ENCODE data around the gene TAS2R30.
"Not testable (repeated sequence)": the region's sequence is repeated elsewhere in the genome, so short reads cannot be mapped to it uniquely, and the experiment has no call there.

TAS2R30 gene

DNA sequence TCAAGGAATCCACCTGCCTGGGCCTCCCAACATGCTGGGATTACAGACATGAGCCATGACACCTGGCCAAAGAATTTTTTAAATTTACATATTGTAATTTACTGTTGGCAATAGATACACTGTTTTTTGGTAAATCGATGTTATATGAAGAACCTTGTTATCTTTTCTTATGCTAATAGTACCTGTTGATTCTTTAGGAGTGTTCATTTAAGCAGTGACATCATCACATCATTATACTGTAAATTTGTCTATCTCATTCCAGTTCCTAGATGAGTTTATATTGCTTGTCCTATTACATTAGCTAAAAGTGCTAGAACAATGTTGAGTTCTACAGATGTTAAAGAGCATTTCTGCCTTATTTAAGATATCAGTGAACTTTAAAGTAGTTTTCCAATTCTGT lies 13.0 kb upstream of the TAS2R30 start:
- Mint-ChIP-seq H3K4me3 (no peak overlapping the region), H3K36me3 (peaks cover 51% of the 10 kb centered on the region), H3K4me1 (peaks cover 11% of the 10 kb centered on the region), H3K27me3 (no peaks in the 10 kb centered on the region), H3K27ac (no peak overlapping the region), H3K9me3 (peaks cover 15% of the 10 kb centered on the region)
- ATAC-seq = no peak

DNA sequence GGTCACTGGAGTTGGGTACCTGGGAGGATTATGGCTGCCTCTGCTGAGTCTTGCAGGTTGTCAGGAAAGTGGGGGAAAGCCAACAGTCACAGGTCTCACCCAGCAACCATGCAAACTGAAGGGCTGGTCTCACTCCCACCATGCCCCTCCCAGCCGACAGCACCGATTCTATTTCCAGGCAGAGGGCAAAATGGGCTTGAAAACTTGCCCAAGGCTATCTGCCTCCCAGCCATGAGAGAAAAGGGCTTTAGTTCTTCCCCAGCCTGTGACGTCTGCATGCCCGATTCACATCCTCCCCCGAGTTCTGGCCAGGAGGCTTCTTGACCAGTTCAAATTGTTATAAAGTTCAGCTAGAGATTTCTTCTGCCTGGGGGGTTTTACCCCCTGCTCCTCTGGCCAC lies 9.9 kb upstream of the TAS2R30 start:
- H3K4me1 Mint-ChIP-seq = peaks cover 20% of the 10 kb centered on the region
- H3K27ac Mint-ChIP-seq = no peak overlapping the region
- H3K9me3 Mint-ChIP-seq = peaks cover 15% of the 10 kb centered on the region
- no peak for ATAC-seq
- H3K4me3 Mint-ChIP-seq = no peak overlapping the region
- H3K27me3 Mint-ChIP-seq = no peaks in the 10 kb centered on the region
- H3K36me3 Mint-ChIP-seq = peaks cover 63% of the 10 kb centered on the region

DNA sequence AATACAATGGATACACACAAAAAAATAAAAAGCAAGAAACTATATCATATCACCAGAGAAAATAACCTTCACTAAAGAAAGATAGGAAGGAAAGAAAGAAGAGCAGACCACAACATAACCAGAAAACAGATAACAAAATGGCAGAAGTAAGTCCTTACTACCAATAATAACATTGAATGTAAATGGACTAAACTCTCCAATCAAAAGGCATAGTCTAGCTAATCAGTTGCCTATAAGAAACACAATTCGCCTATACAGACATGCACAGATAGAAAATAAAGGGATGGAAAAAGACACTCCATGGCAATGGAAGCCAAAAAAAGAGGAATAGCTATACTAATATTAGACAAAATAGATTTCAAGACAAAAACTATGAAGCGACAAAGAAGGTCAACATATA lies 8.9 kb upstream of the TAS2R30 start:
- ATAC-seq = no peak
- peaks cover 15% of the 10 kb centered on the region for H3K9me3 Mint-ChIP-seq
- H3K4me3 Mint-ChIP-seq = no peak overlapping the region
- no peaks in the 10 kb centered on the region for H3K27me3 Mint-ChIP-seq
- peaks cover 20% of the 10 kb centered on the region for H3K4me1 Mint-ChIP-seq
- H3K27ac Mint-ChIP-seq = no peak overlapping the region
- H3K36me3 Mint-ChIP-seq = peaks cover 62% of the 10 kb centered on the region

DNA sequence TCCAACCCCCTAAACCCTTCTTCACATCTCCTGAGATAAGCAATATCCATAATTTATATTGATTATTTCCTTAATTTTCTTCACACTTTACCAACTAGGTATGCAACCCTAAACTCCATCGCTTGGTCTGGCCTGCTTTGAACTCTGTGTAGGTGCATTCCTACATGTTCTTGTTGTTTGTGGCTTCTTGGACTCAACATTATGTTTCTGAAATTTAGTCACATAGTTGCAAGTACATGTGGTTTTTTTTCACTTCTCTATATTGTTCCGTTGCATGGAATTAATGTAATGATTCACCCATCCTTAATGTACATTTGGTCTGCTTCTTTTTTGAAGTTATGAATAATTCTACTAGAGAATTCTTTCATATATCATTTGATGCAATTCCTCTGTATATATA lies 1.6 kb upstream of the TAS2R30 start:
- no peak overlapping the region for H3K4me3 Mint-ChIP-seq
- H3K9me3 Mint-ChIP-seq = peaks cover 1% of the 10 kb centered on the region
- peaks cover 20% of the 10 kb centered on the region for H3K4me1 Mint-ChIP-seq
- peaks cover 49% of the 10 kb centered on the region for H3K36me3 Mint-ChIP-seq
- H3K27me3 Mint-ChIP-seq = no peaks in the 10 kb centered on the region
- H3K27ac Mint-ChIP-seq = no peak overlapping the region
- peak; percentile 56 for ATAC-seq

DNA sequence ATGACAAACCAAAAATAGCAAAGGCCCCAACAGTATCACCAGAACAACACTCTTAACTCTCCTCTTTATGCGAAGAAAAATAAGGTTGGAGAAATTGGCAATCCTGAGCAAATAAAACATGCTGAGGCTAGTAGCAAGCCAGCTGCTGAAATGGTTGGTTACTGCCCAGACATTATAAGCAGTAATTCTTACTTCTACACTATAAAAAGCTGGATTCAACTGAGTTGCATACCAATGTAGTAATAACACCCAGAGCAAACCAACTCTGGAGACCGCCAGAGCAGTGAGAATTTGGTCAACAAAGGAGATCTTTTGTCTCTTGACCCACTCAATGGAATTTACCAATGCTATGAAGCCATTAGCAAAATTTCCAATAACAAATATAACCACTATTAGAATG lies 628 bp downstream of the TAS2R30 start:
- Mint-ChIP-seq H3K4me1 (peaks cover 20% of the 10 kb centered on the region), H3K36me3 (peaks cover 44% of the 10 kb centered on the region), H3K4me3 (no peak overlapping the region)

DNA sequence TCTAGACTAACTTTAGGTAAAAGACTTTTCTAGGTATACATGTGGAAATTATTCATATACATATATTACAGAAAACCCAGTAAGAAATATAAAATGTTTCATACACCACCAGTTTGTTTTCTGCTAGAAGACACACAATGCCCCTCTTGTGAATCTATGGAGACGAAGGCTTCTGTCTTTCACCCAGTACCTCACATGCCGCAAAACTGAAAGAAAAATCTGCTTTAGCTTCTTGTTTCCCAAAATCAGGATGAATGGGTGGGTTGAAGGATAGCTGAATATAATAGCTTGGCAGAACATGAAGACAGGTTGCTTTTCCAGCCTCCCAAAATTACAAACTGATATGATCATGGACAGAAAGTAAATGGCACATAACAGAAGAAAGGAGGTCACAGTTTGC lies 1.3 kb downstream of the TAS2R30 start:
- Mint-ChIP-seq H3K9me3 (peaks cover 2% of the 10 kb centered on the region), H3K27me3 (no peaks in the 10 kb centered on the region), H3K4me1 (peaks cover 20% of the 10 kb centered on the region), H3K27ac (no peak overlapping the region), H3K4me3 (no peak overlapping the region), H3K36me3 (peaks cover 50% of the 10 kb centered on the region)
- ATAC-seq = no peak

More for the DNA sequence above, 628 bp downstream of the TAS2R30 start:
- no peak for ATAC-seq
- H3K9me3 Mint-ChIP-seq = peaks cover 2% of the 10 kb centered on the region
- H3K27ac Mint-ChIP-seq = no peak overlapping the region
- H3K27me3 Mint-ChIP-seq = no peaks in the 10 kb centered on the region

DNA sequence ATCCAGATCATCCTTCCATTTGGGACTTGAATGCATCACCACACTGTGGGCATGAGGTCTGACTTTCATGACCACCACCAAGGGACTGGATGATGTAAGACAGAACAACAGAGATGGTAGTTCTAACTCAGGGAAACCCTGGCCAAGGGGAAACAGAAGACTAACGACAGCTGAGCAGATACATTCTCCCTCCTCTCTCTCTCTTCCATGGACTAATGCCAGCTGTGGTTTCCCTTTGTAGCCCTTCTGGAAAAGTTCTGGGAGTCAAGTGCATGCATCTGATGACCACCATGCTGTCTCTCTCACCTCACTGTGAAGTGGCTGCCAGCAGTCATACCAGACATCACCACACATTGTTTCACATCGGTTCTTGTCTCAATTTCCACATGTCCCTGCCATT lies 3.4 kb downstream of the TAS2R30 start:
- Mint-ChIP-seq H3K4me1 (peaks cover 11% of the 10 kb centered on the region), H3K27me3 (no peaks in the 10 kb centered on the region), H3K27ac (no peak overlapping the region), H3K9me3 (peaks cover 2% of the 10 kb centered on the region), H3K4me3 (no peak overlapping the region), H3K36me3 (peaks cover 62% of the 10 kb centered on the region)
- ATAC-seq = no peak

DNA sequence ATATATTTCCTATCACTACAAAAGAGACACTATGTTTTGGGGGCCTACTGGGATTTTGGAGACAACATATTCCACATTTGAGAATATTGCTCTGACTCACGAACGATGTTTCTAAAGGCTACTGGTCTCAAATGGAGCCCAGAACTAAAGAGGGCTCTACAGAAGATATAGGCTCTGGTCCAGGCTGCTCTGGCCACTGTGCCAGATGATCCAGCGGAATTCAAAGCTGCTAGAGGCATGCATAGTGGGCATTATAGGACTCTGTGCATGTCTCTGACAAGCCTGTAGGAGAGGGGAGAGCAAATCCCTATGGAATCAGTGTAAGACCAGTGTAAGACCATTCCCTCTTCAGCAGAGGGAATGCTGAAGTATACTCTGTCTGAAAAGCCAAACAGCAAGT lies 4.1 kb downstream of the TAS2R30 start:
- ATAC-seq = no peak
- H3K27me3 Mint-ChIP-seq = no peaks in the 10 kb centered on the region
- peaks cover 5% of the 10 kb centered on the region for H3K4me1 Mint-ChIP-seq
- no peak overlapping the region for H3K27ac Mint-ChIP-seq
- peaks cover 2% of the 10 kb centered on the region for H3K9me3 Mint-ChIP-seq
- peaks cover 60% of the 10 kb centered on the region for H3K36me3 Mint-ChIP-seq
- H3K4me3 Mint-ChIP-seq = no peak overlapping the region

DNA sequence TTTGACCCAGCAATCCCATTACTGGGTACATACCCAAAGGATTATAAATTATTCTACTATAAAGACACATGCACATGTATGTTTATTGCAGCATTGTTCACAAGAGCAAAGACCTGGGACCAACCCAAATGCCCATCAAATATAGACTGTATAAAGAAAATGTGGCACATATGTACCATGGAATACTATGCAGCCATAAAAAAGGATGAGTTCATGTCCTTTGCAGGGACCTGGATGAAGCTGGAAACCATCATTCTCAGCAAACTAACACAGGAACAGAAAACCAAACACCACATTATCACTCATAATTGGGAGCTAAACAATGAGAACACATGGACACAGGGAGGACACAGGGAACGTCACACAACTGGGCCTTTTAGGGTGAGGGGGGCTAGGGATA lies 20.3 kb downstream of the TAS2R30 start:
- Mint-ChIP-seq H3K36me3 (peaks cover 100% of the 10 kb centered on the region), H3K9me3 (peaks cover 41% of the 10 kb centered on the region), H3K4me1 (peaks cover 75% of the 10 kb centered on the region)
- H3K27me3 Mint-ChIP-seq, H3K27ac Mint-ChIP-seq, ATAC-seq, H3K4me3 Mint-ChIP-seq: not testable (repeated sequence)

DNA sequence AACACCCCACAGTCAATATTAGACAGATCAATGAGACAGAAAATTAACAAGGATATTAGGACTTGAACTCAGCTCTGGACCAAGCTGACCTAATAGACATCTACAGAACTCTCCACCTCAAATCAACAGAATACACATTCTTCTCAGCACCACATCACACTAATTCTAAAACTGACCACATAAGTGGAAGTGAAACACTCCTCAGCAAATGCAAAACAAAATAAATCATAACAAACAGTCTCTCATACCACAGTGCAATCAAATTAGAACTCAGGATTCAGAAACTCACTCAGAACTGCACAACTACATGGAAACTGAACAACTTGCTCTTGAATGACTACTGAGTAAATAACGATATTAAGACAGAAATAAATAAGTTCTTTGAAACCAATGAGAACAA lies 23.2 kb downstream of the TAS2R30 start:
- ATAC-seq, H3K27me3 Mint-ChIP-seq, H3K4me3 Mint-ChIP-seq: not testable (repeated sequence)
- H3K4me1 Mint-ChIP-seq = peaks cover 75% of the 10 kb centered on the region
- peaks cover 93% of the 10 kb centered on the region for H3K36me3 Mint-ChIP-seq
- H3K9me3 Mint-ChIP-seq = peaks cover 36% of the 10 kb centered on the region
- peak overlapping the region; percentile 32 for H3K27ac Mint-ChIP-seq

DNA sequence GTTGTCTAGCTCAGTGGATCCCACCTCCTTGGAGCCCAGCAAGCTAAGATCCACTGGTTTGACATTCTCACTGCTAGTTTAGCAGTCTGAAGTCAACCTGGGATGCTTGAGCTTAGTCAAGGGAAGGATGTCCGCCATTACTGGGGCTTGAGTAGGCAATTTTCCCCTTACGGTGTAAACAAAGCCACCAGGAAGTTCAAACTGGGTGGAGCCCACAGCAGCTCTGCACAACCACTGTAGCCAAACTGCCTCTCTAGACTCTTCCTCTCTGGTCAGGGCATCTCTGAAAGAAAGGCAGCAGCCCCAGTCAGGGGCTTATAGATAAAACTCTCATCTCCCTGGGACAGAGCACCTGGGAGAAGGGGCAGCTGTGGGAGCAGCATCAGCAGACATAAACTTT lies 25.6 kb downstream of the TAS2R30 start:
- peaks cover 83% of the 10 kb centered on the region for H3K36me3 Mint-ChIP-seq
- H3K4me1 Mint-ChIP-seq = peaks cover 63% of the 10 kb centered on the region
- no peak for ATAC-seq
- H3K4me3 Mint-ChIP-seq = no peak overlapping the region
- peaks cover 32% of the 10 kb centered on the region for H3K9me3 Mint-ChIP-seq
- H3K27me3 Mint-ChIP-seq = no peaks in the 10 kb centered on the region
- H3K27ac Mint-ChIP-seq = peak overlapping the region; percentile 39

DNA sequence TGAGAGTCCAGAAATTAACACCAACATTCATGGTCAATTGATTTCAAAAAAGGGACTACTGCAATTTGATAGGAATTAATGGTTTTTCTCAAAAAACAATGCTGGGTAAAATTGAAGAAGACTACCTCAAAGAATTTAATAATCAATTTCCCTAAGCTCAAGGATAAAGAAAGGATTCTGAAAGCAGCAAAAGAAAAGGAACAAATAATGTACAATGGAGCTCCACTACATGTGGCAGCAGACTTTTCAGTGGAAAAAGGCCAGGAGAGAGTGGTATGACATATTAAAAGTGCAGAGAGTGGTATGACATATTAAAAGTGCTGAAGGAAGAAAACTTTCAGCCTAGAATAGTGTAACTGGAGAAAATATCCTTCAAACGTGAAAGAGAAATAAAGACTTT lies 26.7 kb downstream of the TAS2R30 start:
- ATAC-seq = no peak
- H3K27ac Mint-ChIP-seq = no peak overlapping the region
- H3K36me3 Mint-ChIP-seq = peaks cover 77% of the 10 kb centered on the region
- H3K9me3 Mint-ChIP-seq = peaks cover 27% of the 10 kb centered on the region
- H3K4me1 Mint-ChIP-seq = peaks cover 52% of the 10 kb centered on the region
- no peak overlapping the region for H3K4me3 Mint-ChIP-seq
- H3K27me3 Mint-ChIP-seq = no peaks in the 10 kb centered on the region

DNA sequence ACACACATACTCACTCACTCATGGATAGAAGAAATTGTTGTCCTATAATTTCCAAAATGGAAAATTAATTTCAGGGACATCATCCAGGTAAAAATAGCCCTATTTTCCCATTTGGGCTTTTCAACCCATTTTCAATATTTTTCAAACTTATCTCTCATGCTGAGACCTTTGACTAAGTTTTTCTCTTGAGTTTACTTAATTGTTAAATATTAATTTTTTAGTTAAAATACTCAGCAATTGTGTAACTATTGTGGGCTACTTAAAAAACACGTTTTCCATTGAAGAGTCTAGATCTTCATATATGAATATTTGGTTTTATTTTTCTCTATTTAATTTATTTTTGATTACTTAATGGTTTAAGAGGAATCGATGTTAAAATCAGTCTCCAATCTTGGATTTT lies 28.2 kb downstream of the TAS2R30 start:
- Mint-ChIP-seq H3K4me3 (no peak overlapping the region), H3K27ac (no peak overlapping the region), H3K27me3 (no peaks in the 10 kb centered on the region), H3K4me1 (peaks cover 40% of the 10 kb centered on the region), H3K9me3 (peaks cover 17% of the 10 kb centered on the region), H3K36me3 (peaks cover 74% of the 10 kb centered on the region)
- ATAC-seq = no peak

DNA sequence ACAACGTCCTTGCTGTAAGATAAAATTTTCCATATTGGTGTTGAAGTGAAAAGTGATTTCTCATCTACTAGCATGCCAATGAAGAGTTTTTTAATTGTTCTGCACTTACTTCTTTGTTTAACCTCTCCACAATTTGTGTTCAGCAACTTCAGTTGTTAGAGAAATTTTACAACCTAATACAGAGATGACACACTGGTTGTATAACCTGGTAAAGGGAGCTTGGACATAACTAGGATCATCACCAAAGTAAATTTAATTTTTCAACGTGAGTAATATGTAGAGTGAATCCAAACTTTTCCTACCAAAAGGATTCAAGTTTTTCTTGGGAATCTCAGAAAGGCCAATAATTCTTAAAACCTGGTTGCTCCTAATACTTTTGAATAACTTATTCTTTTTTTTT lies 28.9 kb downstream of the TAS2R30 start:
- no peak overlapping the region for H3K27ac Mint-ChIP-seq
- no peak overlapping the region for H3K4me3 Mint-ChIP-seq
- H3K4me1 Mint-ChIP-seq = peaks cover 33% of the 10 kb centered on the region
- H3K9me3 Mint-ChIP-seq = peaks cover 12% of the 10 kb centered on the region
- no peaks in the 10 kb centered on the region for H3K27me3 Mint-ChIP-seq
- ATAC-seq = no peak
- H3K36me3 Mint-ChIP-seq = peaks cover 67% of the 10 kb centered on the region

DNA sequence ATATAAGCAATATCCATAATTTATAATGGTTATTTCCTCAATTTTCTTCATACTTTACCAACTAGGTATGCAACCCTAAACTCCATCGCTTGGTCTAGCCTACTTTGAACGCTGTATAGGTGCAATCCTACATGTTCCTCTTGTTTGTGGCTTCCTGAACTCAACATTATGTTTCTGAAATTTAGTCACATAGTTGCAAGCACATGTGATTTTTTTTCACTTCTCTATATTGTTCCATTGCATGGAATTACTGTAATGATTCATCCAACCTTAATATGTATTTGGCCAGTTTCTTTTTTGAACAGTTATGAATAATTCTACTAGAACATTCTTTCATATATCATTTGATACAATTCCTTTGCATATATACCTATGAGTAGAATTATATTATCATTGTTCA lies 39.5 kb downstream of the TAS2R30 start:
- H3K9me3 Mint-ChIP-seq, H3K4me3 Mint-ChIP-seq, H3K27me3 Mint-ChIP-seq, H3K27ac Mint-ChIP-seq, H3K4me1 Mint-ChIP-seq: not testable (repeated sequence)
- peak; percentile 67 for ATAC-seq
- peaks cover 17% of the 10 kb centered on the region for H3K36me3 Mint-ChIP-seq

DNA sequence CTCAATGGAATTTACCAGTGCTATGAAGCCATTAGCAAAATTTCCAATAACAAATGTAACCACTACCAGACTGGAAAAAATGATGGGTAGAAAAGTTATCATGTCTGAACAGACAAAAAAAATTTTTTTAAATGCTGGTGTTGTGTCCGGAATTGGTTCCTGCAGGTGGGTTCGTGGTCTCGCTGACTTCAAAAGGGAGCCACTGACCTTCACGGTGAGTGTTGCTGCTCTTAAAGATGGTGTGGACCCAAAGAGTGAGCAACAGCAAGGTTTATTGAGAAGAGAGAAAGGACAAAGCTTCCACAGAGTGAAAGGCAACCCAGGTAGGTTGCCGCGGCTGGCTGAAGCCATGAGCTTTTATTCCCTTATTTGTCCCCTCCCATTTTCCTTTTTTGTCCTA lies 42.3 kb downstream of the TAS2R30 start, which contains the start of gene TAS2R43:
Gene TAS2R43, minus strand, starts transcription at position 186 of the 400 bp plus-strand sequence. Its CDS starts 84 bp downstream, at position 102.
- no peak within 1 kb of the TSS for H3K4me3 Mint-ChIP-seq
- no peaks in the 10 kb centered on the region for H3K36me3 Mint-ChIP-seq
- H3K27me3 Mint-ChIP-seq = no peaks in the 10 kb centered on the region
- no peaks in the 10 kb centered on the region for H3K9me3 Mint-ChIP-seq
- peak; percentile 58 for ATAC-seq
- H3K27ac Mint-ChIP-seq = no peak within 1 kb of the TSS
- no peaks in the 10 kb centered on the region for H3K4me1 Mint-ChIP-seq

DNA sequence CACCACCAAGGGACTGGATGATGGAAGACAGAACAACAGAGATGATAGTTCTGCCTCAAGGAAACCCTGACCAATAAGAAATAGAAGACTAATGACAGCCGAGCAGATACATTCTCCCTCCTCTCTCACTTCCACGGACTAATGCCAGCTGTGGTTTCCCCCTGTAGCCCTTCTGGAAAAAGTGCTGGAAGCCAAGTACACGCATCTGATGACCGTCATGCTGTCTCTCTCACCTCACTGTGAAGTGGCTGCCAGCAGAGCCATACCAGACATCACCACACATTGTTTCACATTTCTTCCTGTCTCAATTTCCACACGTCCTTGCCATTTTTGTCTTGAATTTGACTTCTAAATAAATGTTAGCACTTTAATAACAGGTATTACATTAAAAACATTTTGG lies 45.2 kb downstream of the TAS2R30 start:
- Mint-ChIP-seq H3K27ac (no peak overlapping the region), H3K9me3 (no peaks in the 10 kb centered on the region), H3K4me3 (no peak overlapping the region), H3K27me3 (no peaks in the 10 kb centered on the region), H3K4me1 (no peaks in the 10 kb centered on the region), H3K36me3 (peaks cover 1% of the 10 kb centered on the region)
- no peak for ATAC-seq

All from stimulated activated memory B cell treated with anti-CD40 and anti-IgM and Interleukin-4, amounts not matched to agents 10 μg/mL and 1 μg/mL and 100 μg/mL, for 72 hours (primary cell).